H1 (cell line): ENCODE results near the gene OR1E1. TPM values are rescaled to one million over a fixed set of nuclear protein-coding genes. Genes with fewer than 3 reads are reported as not detected.

Source experiments
- ATF3 ChIP-seq: IDR thresholded peaks from 2 replicates; pipeline ENCODE4 v1.6.1; 2011; ENCODE audit warnings: low read depth, mild to moderate bottlenecking, low read length; ENCODE audit not compliant: insufficient read depth
- CEBPB ChIP-seq: IDR thresholded peaks from 2 replicates; pipeline ENCODE4 v1.6.1; 2012; ENCODE audit warnings: low read depth, low read length
- CHD7 ChIP-seq: fragments of 300-600 bp; sonication (generic); IDR thresholded peaks from 2 replicates; pipeline ENCODE4 v1.7.1; 2012; ENCODE audit warnings: low read length, moderate library complexity, mild to moderate bottlenecking, inconsistent platforms; ENCODE audit not compliant: insufficient replicate concordance
- JUND ChIP-seq: IDR thresholded peaks from 2 replicates; pipeline ENCODE4 v1.6.1; 2011; ENCODE audit warnings: mild to moderate bottlenecking, improper control_type of control experiment, low read length
- NANOG ChIP-seq: IDR thresholded peaks from 2 replicates; pipeline ENCODE4 v1.6.1; 2011; ENCODE audit warnings: low read length, low read depth, mild to moderate bottlenecking, inconsistent platforms; ENCODE audit not compliant: insufficient read depth, poor library complexity, severe bottlenecking
- SP1 ChIP-seq: IDR thresholded peaks from 2 replicates; pipeline ENCODE4 v1.6.1; 2011; ENCODE audit warnings: low read depth, low read length
- polyA plus RNA-seq, 7 experiments: library from polyadenylated mRNA; depleted of rRNA in 3 of 7; stranded (reverse) in 5 of 7; unstranded in 2 of 7; fragments of >200 nt in 5 of 7; fragments of 200-250 nt in 2 of 7; gene quantifications; 1 replicate in 5 of 7; 2 replicates in 1 of 7; 4 replicates in 1 of 7; pipeline versions ENCODE4 v1.2.1 to v1.2.3, GENCODE V29; 2011 to 2013; ENCODE audit warnings: missing spikeins in 2 of 7, mixed read lengths in 2 of 7
- total RNA-seq: library from RNA; stranded (reverse); fragmentation: NEBNext Ultra II Directional; extraction: Animal tissue kit (Norgen Biotek cat#: 25700); gene quantifications from 2 replicates; pipeline ENCODE4 v1.2.1, GENCODE V29; 2021

OR1E1 gene
- total and polyA plus RNA-seq, 2 of the 8 experiments (the other 6 are each of a cell fraction or from before 2014, with no cell fraction given): not detected

DNA sequence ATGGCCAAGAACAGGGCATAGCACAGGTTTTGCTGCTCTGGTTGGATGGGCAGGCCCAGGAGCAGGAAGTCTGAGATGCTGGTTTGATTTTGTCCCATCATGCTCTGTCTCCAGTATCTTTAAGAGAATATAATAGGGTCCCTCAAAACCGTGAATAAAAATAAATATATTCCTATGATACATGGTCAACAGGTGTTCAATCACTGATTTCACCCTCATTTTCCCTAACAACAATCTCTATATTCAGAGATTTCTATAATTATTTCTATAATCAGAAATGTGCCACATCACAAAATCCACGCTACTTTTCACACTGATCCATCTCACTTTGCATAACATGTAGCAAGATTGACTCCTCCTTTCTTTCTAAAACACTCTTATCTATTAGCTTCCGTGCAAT lies 35.5 kb upstream of the OR1E1 start, which contains the start of gene OR1E2 (continued):
- TF ChIP-seq CHD7 (no peak), CEBPB (no peak), ATF3 (no peak), JUND (no peak), SP1 (no peak), NANOG (no peak)
